PFSK-1 (cell line): ENCODE data around the gene HOMER3.

Experiments
- FOXP2 ChIP-seq: optimal IDR thresholded peaks from 2 replicates; pipeline ENCODE3; 2011; ENCODE audit warnings: borderline replicate concordance, control low read depth, inconsistent platforms; ENCODE audit not compliant: insufficient read depth; ENCODE audit errors: extremely low read length, extremely low read depth
- POLR2AphosphoS5 ChIP-seq: IDR thresholded peaks from 2 replicates; pipeline ENCODE4 v1.6.1; 2012; ENCODE audit warnings: low read depth, mild to moderate bottlenecking, control low read depth, low read length, moderate library complexity
- REST ChIP-seq, 2 experiments: IDR thresholded peaks; 2 replicates each; pipeline versions ENCODE4 v1.6.1 to v1.8.0; 2011 to 2012; ENCODE audit warnings: low read depth in 2 of 2, low read length in 2 of 2, control low read depth in 1 of 2, inconsistent platforms in 1 of 2, mild to moderate bottlenecking in 1 of 2, moderate library complexity in 1 of 2; ENCODE audit not compliant: insufficient read depth in 1 of 2
- SIN3A ChIP-seq: IDR thresholded peaks from 2 replicates; pipeline ENCODE4 v1.6.1; 2012; ENCODE audit warnings: mild to moderate bottlenecking, low read length, moderate library complexity, borderline replicate concordance; ENCODE audit not compliant: insufficient read depth
- TAF1 ChIP-seq: IDR thresholded peaks from 2 replicates; pipeline ENCODE4 v1.6.1; 2012; ENCODE audit warnings: low read length, control low read depth, borderline replicate concordance; ENCODE audit not compliant: insufficient read depth

Gene HOMER3

GRCh38 chr19:18894254-18895037 lies 46.6 kb downstream of the HOMER3 start:
- TF ChIP-seq REST (IDR thresholded peaks at IDR 0.05; ENCODE audit: insufficient read depth in 1 of 2, low read depth in 2 of 2, low read length in 2 of 2) (no peak), SIN3A (no peak), FOXP2 (no peak), POLR2AphosphoS5 (no peak), TAF1 (no peak)

- no peak for TF ChIP-seq REST (IDR thresholded peaks at IDR 0.05; ENCODE audit: insufficient read depth in 1 of 2, low read depth in 2 of 2, low read length in 2 of 2)
- TF ChIP-seq SIN3A, result no peak
- TF ChIP-seq TAF1, result no peak
- TF ChIP-seq POLR2AphosphoS5, result no peak
- no peak for TF ChIP-seq FOXP2
These were observed 47.3 kb downstream of the HOMER3 start for GRCh38 chr19:18893587-18894253.

- no peak for TF ChIP-seq SIN3A
- no peak for TF ChIP-seq REST (IDR thresholded peaks at IDR 0.05; ENCODE audit: insufficient read depth in 1 of 2, low read depth in 2 of 2, low read length in 2 of 2)
- no peak for TF ChIP-seq POLR2AphosphoS5
- no peak for TF ChIP-seq FOXP2
- no peak for TF ChIP-seq TAF1
These were observed 50.9 kb downstream of the HOMER3 start for GRCh38 chr19:18889949-18890745.

- no peak for TF ChIP-seq POLR2AphosphoS5
- TF ChIP-seq FOXP2, result no peak
- no peak for TF ChIP-seq REST (IDR thresholded peaks at IDR 0.05; ENCODE audit: insufficient read depth in 1 of 2, low read depth in 2 of 2, low read length in 2 of 2)
- TF ChIP-seq TAF1, result no peak
- no peak for TF ChIP-seq SIN3A
These were observed 54.0 kb downstream of the HOMER3 start for GRCh38 chr19:18886972-18887371.
